A172 (cell line): ENCODE measurements around the gene GABRA5. TPM values are rescaled to one million over a fixed set of nuclear protein-coding genes. Genes with fewer than 3 reads are reported as not detected.
"Not testable (repeated sequence)": the region's sequence is repeated elsewhere in the genome, so short reads cannot be mapped to it uniquely, and the experiment has no call there.

Experiments used
- DNase-seq: peaks from one replicate; pipeline ENCODE4 v3.0.0-alpha.2; 2015; ENCODE audit warnings: low spot score
- total RNA-seq: library from RNA; depleted of rRNA; stranded (reverse); fragments of >200 nt; shearing (Covaris generic); gene quantifications from 2 replicates; pipeline ENCODE4 v1.2.3, GENCODE V29; 2014; rRNA removed

GABRA5 gene
- total RNA-seq = not detected in 2 replicates

DNA sequence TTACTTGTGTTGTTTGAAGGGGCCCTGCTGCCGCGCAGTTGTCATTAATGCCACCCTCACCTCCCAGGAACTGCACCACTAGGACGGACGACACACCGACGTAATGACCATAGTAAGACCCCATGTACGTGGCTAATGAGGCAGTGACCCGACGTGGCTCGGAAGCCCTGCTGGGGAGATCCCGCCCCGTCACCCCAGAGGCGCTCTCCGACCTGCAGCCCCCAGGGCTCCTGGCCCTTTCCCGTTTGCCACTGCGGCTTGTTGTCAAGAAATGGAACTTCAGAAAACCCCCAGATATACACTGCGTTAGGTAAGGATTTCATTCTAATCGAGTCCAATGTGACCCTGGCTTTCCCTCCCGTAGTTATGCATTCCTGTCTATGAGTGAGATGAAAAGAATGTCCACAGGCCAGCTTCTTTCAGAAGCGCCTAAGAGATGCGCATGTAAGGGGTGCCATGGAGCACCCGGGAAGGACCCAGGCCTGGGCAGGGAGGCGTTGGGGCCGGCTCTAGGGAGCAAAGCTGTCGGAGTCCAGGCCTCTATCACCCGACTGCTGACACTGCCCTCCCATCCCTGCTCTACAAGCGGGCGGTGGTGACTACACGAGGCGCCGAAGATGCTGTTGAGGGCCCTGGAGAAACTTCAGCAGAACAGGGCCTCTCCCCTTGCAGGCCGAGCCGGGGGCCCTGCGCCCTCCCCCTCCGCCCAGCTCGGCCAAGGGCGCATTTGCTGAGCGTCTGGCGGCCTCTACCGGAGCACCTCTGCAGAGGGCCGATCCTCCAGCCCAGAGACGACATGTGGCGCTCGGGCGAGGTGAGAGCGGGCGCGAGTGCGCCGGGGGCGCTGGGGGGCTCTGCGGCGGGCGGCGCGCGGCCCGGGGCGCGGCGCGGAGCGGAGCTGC is at the start of gene GABRA5:
TSS of gene GABRA5 (plus strand) at position 765 of the 902 bp plus-strand sequence. CDS start 2,187 bp downstream, outside the sequence.
- no peak for DNase-seq

- not testable (repeated sequence) for DNase-seq
Observed at GRCh38 chr15:26831191-26831590, 35.7 kb upstream of the GABRA5 start.

DNA sequence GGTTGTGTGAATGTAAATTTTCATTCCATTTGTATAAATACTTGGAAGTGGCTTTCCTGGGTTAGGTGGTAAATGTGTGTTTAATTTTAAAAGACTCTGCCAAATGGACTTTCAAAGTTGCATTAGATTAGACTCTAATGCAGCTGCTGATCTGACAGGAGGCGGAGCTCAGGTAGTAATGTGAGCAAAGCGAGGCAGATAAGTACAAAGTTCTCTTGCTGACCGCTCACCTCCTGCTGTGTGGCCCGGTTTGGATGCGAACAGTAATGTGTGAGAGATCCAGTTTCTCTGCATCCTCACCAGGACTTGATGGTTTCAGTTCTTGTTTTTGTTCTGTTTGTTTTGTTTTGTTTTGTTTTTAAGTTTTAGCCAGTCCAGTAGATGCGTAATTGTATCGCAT is 34.9 kb upstream of the GABRA5 start:
- no peak for DNase-seq

DNA sequence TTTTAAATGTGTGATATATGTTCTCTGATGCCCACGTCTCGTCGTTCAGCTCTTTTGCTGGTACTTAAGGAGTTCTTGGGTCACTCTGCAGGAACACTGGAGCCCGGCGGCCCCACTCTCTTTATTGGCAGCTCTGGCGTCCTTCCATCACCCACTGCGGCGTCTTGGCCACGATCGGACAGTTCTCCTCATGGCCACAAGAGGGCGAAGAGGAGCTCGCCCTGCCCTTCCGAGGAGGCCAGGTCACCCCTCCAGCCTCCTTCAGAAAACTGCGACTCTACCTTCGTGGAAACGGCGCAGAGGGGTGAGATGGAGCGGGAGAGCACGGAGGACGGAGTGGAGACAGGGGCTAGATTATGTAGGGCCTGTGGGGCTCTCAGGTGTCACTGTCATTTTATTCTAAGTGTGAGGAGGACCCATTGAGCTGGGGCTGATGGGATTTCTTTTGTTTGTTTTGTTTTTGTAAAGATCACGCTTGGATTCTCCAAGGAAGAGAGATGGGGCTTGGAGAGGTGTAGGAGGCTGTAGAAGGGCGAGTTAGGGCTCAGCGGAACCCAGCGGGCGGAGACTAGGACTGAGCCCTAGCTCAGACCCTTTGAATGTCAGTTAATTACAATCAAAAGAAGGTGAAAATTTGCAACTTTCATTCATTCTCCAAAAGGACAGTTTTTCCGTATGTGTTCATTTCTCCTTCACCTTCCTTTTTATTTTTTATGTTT is 28.0 kb upstream of the GABRA5 start:
- DNase-seq = no peak

- DNase-seq = no peak
Observed at GRCh38 chr15:26841514-26841913, 25.3 kb upstream of the GABRA5 start.

GRCh38 chr15:26841941-26842340 is 24.9 kb upstream of the GABRA5 start:
- DNase-seq = no peak

DNA sequence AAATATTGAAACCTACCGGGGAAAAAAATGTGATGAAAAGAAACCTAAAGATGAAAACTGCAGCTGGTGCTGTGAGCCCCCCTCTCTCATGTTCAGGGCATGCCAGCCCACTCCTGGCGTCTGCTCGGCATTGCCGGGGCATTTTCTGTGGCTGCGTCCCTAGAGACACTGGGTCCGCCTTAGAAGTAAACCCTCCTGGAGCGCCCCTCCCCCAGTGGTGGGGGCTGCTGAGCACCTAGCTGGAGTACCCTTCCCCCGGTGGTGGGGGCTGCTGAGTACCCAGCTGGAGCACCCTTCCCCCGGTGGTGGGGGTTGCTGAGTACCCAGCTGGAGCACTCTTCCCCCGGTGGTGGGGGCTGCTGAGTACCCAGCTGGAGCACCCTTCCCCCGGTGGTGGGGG is 24.5 kb upstream of the GABRA5 start:
- DNase-seq = no peak

GRCh38 chr15:26844901-26845300 is 22.0 kb upstream of the GABRA5 start:
- DNase-seq = no peak

- DNase-seq = no peak
Observed at GRCh38 chr15:26848498-26848897, 18.4 kb upstream of the GABRA5 start.

DNA sequence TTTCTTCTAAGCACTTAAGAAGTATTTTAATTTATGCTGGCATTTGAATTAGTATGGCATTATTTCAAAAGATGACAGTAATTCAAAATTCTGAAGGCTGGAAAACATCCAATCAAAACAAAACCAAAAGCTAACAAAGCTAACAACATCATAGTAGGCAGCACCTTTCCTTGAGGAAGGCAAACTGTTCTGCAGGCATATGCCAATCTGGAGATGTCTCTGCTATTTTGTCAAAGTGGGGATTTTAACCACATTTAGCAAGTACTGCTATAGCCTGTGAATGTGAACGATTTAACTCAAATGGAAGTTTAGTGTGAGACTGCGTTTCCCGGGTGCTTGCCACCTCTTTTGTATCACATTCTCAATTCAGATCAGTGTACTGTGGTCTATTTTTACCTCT is 16.7 kb upstream of the GABRA5 start:
- DNase-seq = no peak

DNA sequence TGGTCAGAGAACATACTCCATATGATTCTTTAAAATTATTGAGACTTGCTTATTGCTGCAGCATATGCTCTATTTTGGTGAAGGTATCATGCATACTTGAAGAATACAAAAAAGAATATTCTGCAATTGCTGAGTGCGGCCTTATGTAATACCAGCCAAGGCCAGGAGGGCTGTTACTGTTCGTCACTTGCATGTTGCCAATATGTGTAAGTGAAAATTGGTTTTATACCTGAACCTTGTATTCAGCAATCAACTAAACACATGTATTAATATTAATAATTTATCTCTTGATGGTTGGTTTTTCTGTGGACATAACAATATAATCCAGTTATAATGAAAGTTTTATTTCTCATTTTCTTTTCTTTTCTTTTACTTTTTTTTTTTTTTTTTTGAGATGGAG is 13.9 kb upstream of the GABRA5 start:
- DNase-seq = no peak

DNA sequence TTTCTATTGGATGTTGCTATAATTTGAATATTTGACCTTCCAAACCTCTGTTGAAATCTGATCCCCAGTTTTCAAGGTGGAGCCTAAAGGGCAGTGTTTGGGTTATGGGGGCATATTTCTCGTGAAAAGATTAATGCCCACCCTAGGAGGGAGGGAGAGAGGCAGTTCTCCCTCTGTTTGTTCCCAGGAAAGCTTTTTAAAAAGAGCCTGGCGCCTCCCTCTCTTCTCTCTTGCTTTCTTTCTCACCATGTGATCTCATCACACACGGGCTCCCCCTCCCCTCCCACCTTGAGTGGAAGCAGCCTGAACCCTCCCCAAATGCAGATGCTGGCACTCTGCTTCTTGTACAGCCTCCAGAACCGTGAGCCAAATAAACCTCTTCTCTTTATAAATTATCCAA is 12.4 kb upstream of the GABRA5 start:
- DNase-seq = no peak

GRCh38 chr15:26864664-26865191 is 2.1 kb upstream of the GABRA5 start:
- no peak for DNase-seq

DNA sequence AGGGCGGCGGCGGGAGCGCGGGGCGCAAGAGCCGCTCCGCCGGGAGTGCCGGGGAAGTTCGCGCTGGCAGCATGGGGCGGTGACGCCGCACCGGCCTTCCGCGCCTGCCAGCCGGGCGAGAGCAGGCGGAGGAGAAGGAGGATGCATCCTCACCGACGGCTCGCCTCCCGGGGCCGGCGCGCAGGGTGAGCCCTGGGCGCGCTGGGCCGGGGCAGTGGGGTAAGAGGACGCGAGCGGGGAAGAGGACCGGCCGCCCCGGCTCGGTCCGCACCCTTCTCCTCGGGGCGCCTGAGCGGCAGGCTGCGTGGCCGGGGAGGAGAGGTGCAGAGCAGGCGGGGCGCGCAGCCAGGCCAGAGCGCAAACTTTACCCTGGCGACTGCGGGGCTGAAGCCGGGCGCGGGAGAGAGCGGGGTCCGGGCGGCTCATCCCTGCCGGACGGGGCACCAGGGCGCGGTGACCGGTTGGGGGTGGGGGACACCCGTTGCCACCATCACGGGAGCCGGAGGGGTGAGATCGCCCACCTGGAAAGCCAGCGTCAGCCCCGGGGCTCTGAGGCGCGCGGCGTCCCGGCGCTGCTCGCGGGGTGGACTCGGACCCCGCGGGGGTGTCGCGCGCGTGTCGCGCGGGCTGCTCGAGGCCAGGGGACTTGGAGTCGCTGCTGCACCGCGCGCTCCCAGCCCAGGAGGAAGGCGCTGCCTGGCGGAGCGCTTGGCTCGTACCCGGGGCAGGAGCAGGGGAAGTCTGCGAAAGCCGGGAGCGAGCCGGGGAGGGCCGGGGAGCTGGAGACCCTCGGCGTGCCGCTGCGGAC is 542 bp downstream of the GABRA5 start:
- DNase-seq = no peak

- DNase-seq = no peak
Observed at GRCh38 chr15:26868029-26868685, 1.3 kb downstream of the GABRA5 start.

DNA sequence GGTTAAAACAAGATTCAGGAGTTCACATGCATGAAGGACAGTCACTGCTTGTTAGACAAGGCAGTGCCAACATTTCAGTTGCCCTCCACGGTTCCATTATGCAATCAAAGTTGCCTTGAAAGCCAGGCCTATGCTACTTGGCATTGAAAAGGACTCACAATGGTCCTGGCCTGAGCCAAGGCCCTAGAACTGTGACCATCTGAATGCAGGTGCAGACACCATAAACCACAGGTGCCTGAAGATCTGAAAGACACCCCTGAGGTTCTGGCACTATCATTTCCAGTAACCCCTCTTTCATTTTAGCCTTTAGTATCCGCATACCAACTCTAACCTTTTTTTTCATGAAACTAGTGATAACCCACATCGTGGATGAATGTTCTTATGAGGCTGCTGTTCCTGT is 2.8 kb downstream of the GABRA5 start:
- no peak for DNase-seq

GRCh38 chr15:26870346-26870745 is 3.5 kb downstream of the GABRA5 start:
- no peak for DNase-seq

GRCh38 chr15:26872206-26872605 is 5.3 kb downstream of the GABRA5 start:
- no peak for DNase-seq

DNA sequence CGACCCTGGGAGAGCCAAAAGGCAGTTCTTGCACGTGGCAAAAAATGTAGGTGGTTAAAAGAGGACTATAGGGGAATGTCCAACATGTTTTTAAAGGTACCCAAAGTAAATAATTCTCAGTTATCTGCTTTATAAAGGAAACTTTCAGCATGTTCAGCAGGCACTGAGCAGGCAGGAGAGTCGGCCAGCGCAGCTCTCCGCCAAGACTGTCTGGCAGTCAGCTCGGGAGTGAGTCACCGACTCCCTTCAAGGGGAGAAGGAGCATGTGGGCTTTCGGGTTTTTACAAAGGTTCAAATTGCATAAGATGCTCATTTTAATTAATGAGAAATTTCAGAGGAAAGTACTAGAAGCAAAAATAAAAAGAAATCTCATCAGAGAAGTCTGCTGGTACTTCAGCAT is 7.0 kb downstream of the GABRA5 start:
- no peak for DNase-seq

DNA sequence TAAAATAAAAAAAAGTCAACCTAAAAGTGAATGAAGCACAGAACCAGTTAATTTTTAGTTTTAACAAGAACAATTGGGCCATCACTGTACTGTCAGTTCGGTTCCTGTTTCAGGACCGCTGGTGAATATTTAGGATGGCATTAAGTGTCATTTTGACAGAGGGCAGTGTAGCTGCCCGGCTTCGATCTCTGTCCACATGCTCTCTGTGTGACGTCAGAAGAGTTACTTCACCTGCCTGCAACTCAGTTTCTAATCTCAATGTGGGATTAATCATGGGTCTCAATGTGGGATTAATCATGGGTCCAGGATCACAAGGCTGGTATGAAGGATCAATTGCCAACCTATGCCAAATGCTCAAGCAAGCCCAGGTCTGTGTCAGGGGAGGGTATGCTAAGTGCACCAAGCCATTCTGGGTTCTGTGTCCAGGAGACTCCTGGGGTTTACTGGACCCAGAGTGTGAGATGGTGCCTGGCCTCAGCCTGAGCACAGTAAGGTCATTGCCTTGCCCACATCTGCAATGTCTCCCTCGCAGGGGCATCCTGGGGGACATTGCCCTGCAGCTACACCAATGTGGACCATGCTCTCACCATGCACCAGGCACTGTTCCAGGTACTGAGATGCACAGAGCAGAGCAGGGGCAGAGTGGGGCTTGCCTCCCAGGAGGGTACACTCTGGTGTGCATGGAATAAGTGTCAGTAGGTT is 8.1 kb downstream of the GABRA5 start:
- no peak for DNase-seq

DNA sequence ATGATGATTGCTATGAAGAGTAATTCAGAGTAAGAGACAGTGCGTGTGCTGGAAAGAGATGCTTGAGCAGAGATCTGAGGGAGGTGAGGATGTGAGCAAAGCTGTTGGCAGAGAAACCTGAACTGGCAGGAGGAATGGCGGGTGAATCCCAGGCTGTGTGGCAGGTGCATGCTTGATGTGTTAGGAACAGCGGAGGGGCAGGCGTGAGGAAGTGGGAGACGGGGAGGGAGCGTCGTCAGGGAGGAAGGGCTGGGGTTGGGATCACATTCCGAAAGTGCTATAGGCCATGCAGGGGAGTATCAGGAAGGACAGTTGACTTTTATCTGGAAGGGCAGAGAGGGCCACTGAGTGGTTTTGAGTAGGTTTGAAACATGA is 8.6 kb downstream of the GABRA5 start:
- no peak for DNase-seq
